ENCODE data around the gene CD1D. TPM values are rescaled to one million over a fixed set of nuclear protein-coding genes. Genes with fewer than 3 reads are reported as not detected.
"Not testable (repeated sequence)": the region's sequence is repeated elsewhere in the genome, so short reads cannot be mapped to it uniquely, and the experiment has no call there.

Gene CD1D
- total RNA-seq, 1 experiment from 2014 or later, result not detected

GRCh38 chr1:158163000-158163947 is 17.4 kb upstream of the CD1D start:
- Mint-ChIP-seq H3K36me3 (ENCODE audit: insufficient read depth, unreplicated experiment) (no peaks in the 10 kb centered on the region), H3K9me3 (ENCODE audit: unreplicated experiment) (no peaks in the 10 kb centered on the region), H3K4me3 (ENCODE audit: unreplicated experiment) (no peak overlapping the region), H3K27me3 (ENCODE audit: insufficient read depth, unreplicated experiment) (peaks cover 25% of the 10 kb centered on the region), H3K4me1 (ENCODE audit: low read depth, unreplicated experiment) (no peaks in the 10 kb centered on the region), H3K27ac (ENCODE audit: unreplicated experiment) (no peak overlapping the region)
- Histone ChIP-seq H3K36me3 (ENCODE audit: control insufficient read depth, insufficient read depth, low read length) (no peaks in the 10 kb centered on the region), H3K4me1 (no peaks in the 10 kb centered on the region), H3K9me3 (no peaks in the 10 kb centered on the region), H3K4me3 (ENCODE audit: low read depth, low read length) (no peak overlapping the region), H3K27me3 (replicated peaks; ENCODE audit: control insufficient read depth, insufficient read depth, low read length) (no peaks in the 10 kb centered on the region; the same call in 1 of the 2 replicates)
- no peak for DNase-seq
- intact Hi-C loops (cut with micrococcal nuclease; ENCODE audit: unreplicated experiment), result no loop called here
- CTCF ChIA-PET, result no interaction called here
- POLR2A ChIA-PET, result no interaction called here
- no peak for TF ChIP-seq CTCF (IDR thresholded peaks at IDR 0.05; ENCODE audit: insufficient read depth in 1 of 2, low read depth in 1 of 2, low read length in 1 of 2, severe bottlenecking in 1 of 2, unreplicated experiment in 1 of 2)
- no TSS peak for BruUV-seq (replicated peaks)

- TF ChIP-seq CTCF (IDR thresholded peaks at IDR 0.05; ENCODE audit: insufficient read depth in 1 of 2, low read depth in 1 of 2, low read length in 1 of 2, severe bottlenecking in 1 of 2, unreplicated experiment in 1 of 2), result no peak
- Mint-ChIP-seq H3K4me3 (ENCODE audit: unreplicated experiment) (no peak overlapping the region), H3K9me3 (ENCODE audit: unreplicated experiment) (no peaks in the 10 kb centered on the region), H3K27me3 (ENCODE audit: insufficient read depth, unreplicated experiment) (peaks cover 14% of the 10 kb centered on the region), H3K4me1 (ENCODE audit: low read depth, unreplicated experiment) (no peaks in the 10 kb centered on the region), H3K27ac (ENCODE audit: unreplicated experiment) (no peak overlapping the region), H3K36me3 (ENCODE audit: insufficient read depth, unreplicated experiment) (no peaks in the 10 kb centered on the region)
- no TSS peak for BruUV-seq (replicated peaks)
- ChIA-PET CTCF (no interaction called here), POLR2A (no interaction called here)
- Histone ChIP-seq H3K9me3 (no peaks in the 10 kb centered on the region), H3K36me3 (ENCODE audit: control insufficient read depth, insufficient read depth, low read length) (no peaks in the 10 kb centered on the region), H3K4me1 (no peaks in the 10 kb centered on the region), H3K4me3 (ENCODE audit: low read depth, low read length) (no peak overlapping the region), H3K27me3 (replicated peaks; ENCODE audit: control insufficient read depth, insufficient read depth, low read length) (no peaks in the 10 kb centered on the region; the same call in 1 of the 2 replicates)
- intact Hi-C loops (cut with micrococcal nuclease; ENCODE audit: unreplicated experiment), result no loop called here
- DNase-seq, result no peak
Measured at GRCh38 chr1:158169105-158169504, 11.6 kb upstream of the CD1D start.

GRCh38 chr1:158175915-158176314 is 4.8 kb upstream of the CD1D start:
- H3K9me3 ChIP-seq; CTCF ChIA-PET; H3K27ac Mint-ChIP-seq (ENCODE audit: unreplicated experiment); intact Hi-C loops (cut with micrococcal nuclease; ENCODE audit: unreplicated experiment); H3K4me3 Mint-ChIP-seq (ENCODE audit: unreplicated experiment); BruUV-seq (replicated peaks); POLR2A ChIA-PET; H3K36me3 ChIP-seq (ENCODE audit: control insufficient read depth, insufficient read depth, low read length); H3K36me3 Mint-ChIP-seq (ENCODE audit: insufficient read depth, unreplicated experiment); H3K9me3 Mint-ChIP-seq (ENCODE audit: unreplicated experiment); H3K4me1 Mint-ChIP-seq (ENCODE audit: low read depth, unreplicated experiment); DNase-seq; H3K4me1 ChIP-seq; H3K4me3 ChIP-seq (ENCODE audit: low read depth, low read length); H3K27me3 ChIP-seq (replicated peaks; ENCODE audit: control insufficient read depth, insufficient read depth, low read length): not testable (repeated sequence)
- peaks cover 22% of the 10 kb centered on the region for H3K27me3 Mint-ChIP-seq (ENCODE audit: insufficient read depth, unreplicated experiment)

Measured in Caco-2 (cell line).